NCI-H2081 treated with DMSO at 0.1 percent for 48 hours (cell line): ENCODE data around the gene RORB.
"Not testable (repeated sequence)": the region's sequence is repeated elsewhere in the genome, so short reads cannot be mapped to it uniquely, and the experiment has no call there.

ENCODE experiments used
- DNase-seq: peaks from one replicate; lab custom pipeline; 2025; lab: John Stamatoyannopoulos, UW

The RORB gene

GRCh38 chr9:74513221-74513620 is 16.1 kb downstream of the RORB start:
- DNase-seq = no peak

GRCh38 chr9:74517188-74517587 is 20.1 kb downstream of the RORB start:
- DNase-seq = no peak

- no peak for DNase-seq
Measured at GRCh38 chr9:74519419-74519818, 22.3 kb downstream of the RORB start.

GRCh38 chr9:74521009-74521408 is 23.9 kb downstream of the RORB start:
- no peak for DNase-seq

- no peak for DNase-seq
Measured at GRCh38 chr9:74524289-74524688, 27.2 kb downstream of the RORB start.

- DNase-seq = no peak
Measured at GRCh38 chr9:74526215-74526614, 29.1 kb downstream of the RORB start.

GRCh38 chr9:74527718-74528117 is 30.6 kb downstream of the RORB start:
- no peak for DNase-seq

- no peak for DNase-seq
Measured at GRCh38 chr9:74528207-74528606, 31.1 kb downstream of the RORB start.

GRCh38 chr9:74530458-74530857 is 33.3 kb downstream of the RORB start:
- not testable (repeated sequence) for DNase-seq

- DNase-seq = no peak
Measured at GRCh38 chr9:74533253-74533652, 36.1 kb downstream of the RORB start.

GRCh38 chr9:74534841-74535240 is 37.7 kb downstream of the RORB start:
- no peak for DNase-seq

GRCh38 chr9:74543145-74543544 is 46.0 kb downstream of the RORB start:
- no peak for DNase-seq

- no peak for DNase-seq
Measured at GRCh38 chr9:74551266-74551665, 54.1 kb downstream of the RORB start.

- DNase-seq = no peak
Measured at GRCh38 chr9:74554751-74555419, 57.8 kb downstream of the RORB start.

GRCh38 chr9:74555565-74555964 is 58.4 kb downstream of the RORB start:
- DNase-seq = no peak

GRCh38 chr9:74556685-74557084 is 59.5 kb downstream of the RORB start:
- DNase-seq = no peak

GRCh38 chr9:74557571-74557970 is 60.4 kb downstream of the RORB start:
- DNase-seq = no peak

- no peak for DNase-seq
Measured at GRCh38 chr9:74562611-74563010, 65.5 kb downstream of the RORB start.

- no peak for DNase-seq
Measured at GRCh38 chr9:74570879-74571512, 73.9 kb downstream of the RORB start.

- no peak for DNase-seq
Measured at GRCh38 chr9:74573640-74574191, 76.6 kb downstream of the RORB start.

- no peak for DNase-seq
Measured at GRCh38 chr9:74576176-74576575, 79.0 kb downstream of the RORB start.

GRCh38 chr9:74577956-74578355 is 80.8 kb downstream of the RORB start:
- no peak for DNase-seq

GRCh38 chr9:74589576-74589975 is 92.4 kb downstream of the RORB start:
- DNase-seq = no peak

GRCh38 chr9:74595286-74595685 is 98.2 kb downstream of the RORB start:
- no peak for DNase-seq
